H9 (cell line): ENCODE data around the gene GABRB1. TPM values are rescaled to one million over a fixed set of nuclear protein-coding genes. Genes with fewer than 3 reads are reported as not detected.

ENCODE experiments used
- DNase-seq: peaks from one replicate; pipeline ENCODE4 v3.0.0-alpha.2; 2017
- H2AFZ ChIP-seq: one replicate; pipeline ENCODE4 v1.6.1; 2013; ENCODE audit warnings: mild to moderate bottlenecking, low read length, control low read depth, moderate library complexity
- H2AK5ac ChIP-seq: 2 replicates; pipeline ENCODE4 v1.6.1; 2013; ENCODE audit warnings: low read length, control low read depth, mixed read lengths; ENCODE audit not compliant: insufficient read length
- H2BK120ac ChIP-seq: one replicate; pipeline ENCODE4 v1.6.1; 2013; ENCODE audit warnings: low read depth, mild to moderate bottlenecking, low read length, control low read depth, inconsistent platforms; ENCODE audit not compliant: poor library complexity, severe bottlenecking
- H2BK12ac ChIP-seq: 2 replicates; pipeline ENCODE4 v1.6.1; 2013; ENCODE audit warnings: low read length, control low read depth, mixed read lengths, low read depth; ENCODE audit not compliant: insufficient read length
- H2BK15ac ChIP-seq: 2 replicates; pipeline ENCODE4 v1.6.1; 2013; ENCODE audit warnings: low read depth, low read length, control low read depth
- H2BK20ac ChIP-seq: one replicate; pipeline ENCODE4 v1.6.1; 2013; ENCODE audit warnings: low read depth, mild to moderate bottlenecking, low read length, control low read depth, inconsistent platforms; ENCODE audit not compliant: poor library complexity, severe bottlenecking
- H2BK5ac ChIP-seq: 2 replicates; pipeline ENCODE4 v1.6.1; 2013; ENCODE audit warnings: low read length, control low read depth, mixed read lengths; ENCODE audit not compliant: insufficient read length
- H3K14ac ChIP-seq: 2 replicates; pipeline ENCODE4 v1.6.1; 2013; ENCODE audit warnings: low read length, control low read depth; ENCODE audit not compliant: insufficient read depth
- H3K18ac ChIP-seq: 2 replicates; pipeline ENCODE4 v1.6.1; 2013; ENCODE audit warnings: low read depth, mild to moderate bottlenecking, mixed read lengths, low read length, control low read depth; ENCODE audit not compliant: insufficient read length
- H3K23ac ChIP-seq: 2 replicates; pipeline ENCODE4 v1.6.1; 2013; ENCODE audit warnings: low read length, control low read depth, mixed read lengths, low read depth; ENCODE audit not compliant: insufficient read length
- H3K23me2 ChIP-seq: 2 replicates; pipeline ENCODE4 v1.6.1; 2013; ENCODE audit warnings: low read depth, mild to moderate bottlenecking, mixed read lengths, low read length, control low read depth; ENCODE audit not compliant: insufficient read length, poor library complexity, severe bottlenecking
- H3K27ac ChIP-seq: 2 replicates; pipeline ENCODE4 v1.5.1; 2013; ENCODE audit warnings: low read length, control low read depth, mixed read lengths, low read depth; ENCODE audit not compliant: insufficient read length
- H3K27me3 ChIP-seq: 2 replicates; pipeline ENCODE4 v1.6.1; 2013; ENCODE audit warnings: low read length, control low read depth, inconsistent platforms; ENCODE audit not compliant: insufficient read depth
- H3K4ac ChIP-seq: 2 replicates; pipeline ENCODE4 v1.6.1; 2013; ENCODE audit warnings: low read depth, mild to moderate bottlenecking, control low read depth, inconsistent platforms, low read length, moderate library complexity
- H3K4me1 ChIP-seq: 2 replicates; pipeline ENCODE4 v1.6.1; 2013; ENCODE audit warnings: low read length, control low read depth, inconsistent platforms; ENCODE audit not compliant: insufficient read depth
- H3K4me2 ChIP-seq: 2 replicates; pipeline ENCODE4 v1.6.1; 2013; ENCODE audit warnings: low read length, control low read depth, mixed read lengths; ENCODE audit not compliant: insufficient read length, insufficient read depth
- H3K56ac ChIP-seq: 2 replicates; pipeline ENCODE4 v1.6.1; 2013; ENCODE audit warnings: low read depth, mild to moderate bottlenecking, mixed read lengths, low read length, control low read depth; ENCODE audit not compliant: insufficient read length
- H3K79me1 ChIP-seq: 2 replicates; pipeline ENCODE4 v1.6.1; 2013; ENCODE audit warnings: low read depth, mild to moderate bottlenecking, moderate library complexity, low read length, control low read depth, inconsistent platforms; ENCODE audit not compliant: insufficient read depth, poor library complexity, severe bottlenecking
- H3K79me2 ChIP-seq: 2 replicates; pipeline ENCODE4 v1.6.1; 2013; ENCODE audit warnings: low read length, control low read depth, inconsistent platforms; ENCODE audit not compliant: insufficient read depth
- H3K9ac ChIP-seq: 2 replicates; pipeline ENCODE4 v1.6.1; 2013; ENCODE audit warnings: low read length, control low read depth, mixed read lengths; ENCODE audit not compliant: insufficient read length; ENCODE audit errors: extremely low read depth
- H3K9me3 ChIP-seq: one replicate; pipeline ENCODE4 v1.6.1; 2013; ENCODE audit warnings: low read depth, low read length, inconsistent platforms; ENCODE audit not compliant: control insufficient read depth
- H3T11ph ChIP-seq: one replicate; pipeline ENCODE4 v1.6.1; 2013; ENCODE audit warnings: mild to moderate bottlenecking, low read length, control low read depth, inconsistent platforms
- H4K20me1 ChIP-seq: one replicate; pipeline ENCODE4 v1.6.1; 2013; ENCODE audit not compliant: control insufficient read depth, insufficient read length, insufficient read depth
- H4K5ac ChIP-seq: 2 replicates; pipeline ENCODE4 v1.6.1; 2013; ENCODE audit warnings: low read depth, mild to moderate bottlenecking, mixed read lengths, low read length, control low read depth; ENCODE audit not compliant: insufficient read length
- H4K8ac ChIP-seq: replicated peaks from 2 replicates; pipeline ENCODE4 v1.6.1; 2013; ENCODE audit warnings: low read length, control low read depth, mixed read lengths, low read depth; ENCODE audit not compliant: insufficient read length
- H4K91ac ChIP-seq: 2 replicates; pipeline ENCODE4 v1.6.1; 2013; ENCODE audit warnings: low read depth, mild to moderate bottlenecking, moderate library complexity, mixed read lengths, low read length, control low read depth; ENCODE audit not compliant: insufficient read length
- H3K27ac Mint-ChIP-seq, 3 experiments: 2 replicates in 2 of 3; 3 replicates in 1 of 3; pipeline ENCODE4 v1.8.0; 2020 to 2021; ENCODE audit warnings: mixed read lengths in 3 of 3, mild to moderate bottlenecking in 1 of 3, moderate library complexity in 1 of 3
- H3K27me3 Mint-ChIP-seq: 2 replicates; pipeline ENCODE4 v1.8.0; 2021; ENCODE audit warnings: low read depth, mild to moderate bottlenecking, moderate library complexity, mixed read lengths
- H3K36me3 Mint-ChIP-seq, 3 experiments: 2 replicates in 2 of 3; 3 replicates in 1 of 3; pipeline ENCODE4 v1.8.0; 2020 to 2021; ENCODE audit warnings: low read depth in 3 of 3, mixed read lengths in 3 of 3; ENCODE audit not compliant: insufficient read depth in 1 of 3
- H3K4me1 Mint-ChIP-seq, 2 experiments: 2 replicates each; pipeline ENCODE4 v1.8.0; 2020; ENCODE audit warnings: mixed read lengths in 2 of 2
- H3K4me3 Mint-ChIP-seq, 2 experiments: 2 replicates in 1 of 2; 3 replicates in 1 of 2; pipeline ENCODE4 v1.8.0; 2020 to 2021; ENCODE audit warnings: mild to moderate bottlenecking in 2 of 2, mixed read lengths in 2 of 2, moderate library complexity in 1 of 2
- H3K9me3 Mint-ChIP-seq, 2 experiments: 2 replicates in 1 of 2; 3 replicates in 1 of 2; pipeline ENCODE4 v1.8.0; 2020; ENCODE audit warnings: mild to moderate bottlenecking in 2 of 2, mixed read lengths in 2 of 2, moderate library complexity in 1 of 2
- WGBS: extraction: QIAGEN DNeasy Blood & Tissue Kit; methylation state at CpG from one replicate; pipeline ENCODE4 v1.1.7; 2013; ENCODE audit warnings: missing lambda C conversion rate, low lambda C conversion rate, mixed read lengths; ENCODE audit not compliant: insufficient read length; ENCODE audit errors: extremely low coverage; 5-methylcytosine and 5-hydroxymethylcytosine counted together
- total RNA-seq: library from RNA; stranded (reverse); gene quantifications from 2 replicates; pipeline ENCODE4 v1.2.1, GENCODE V29; 2021
- TF ChIP-seq, protein P1 (sequence below): fragments of 200-600 bp; sonication (generic); conservative IDR thresholded peaks from 3 replicates; pipeline ENCODE4 v1.8.0; 2021; ENCODE audit warnings: antibody characterized with exemption, mild to moderate bottlenecking

GABRB1 gene
- total RNA-seq, 1 experiment from 2014 or later = 0.39 TPM

DNA sequence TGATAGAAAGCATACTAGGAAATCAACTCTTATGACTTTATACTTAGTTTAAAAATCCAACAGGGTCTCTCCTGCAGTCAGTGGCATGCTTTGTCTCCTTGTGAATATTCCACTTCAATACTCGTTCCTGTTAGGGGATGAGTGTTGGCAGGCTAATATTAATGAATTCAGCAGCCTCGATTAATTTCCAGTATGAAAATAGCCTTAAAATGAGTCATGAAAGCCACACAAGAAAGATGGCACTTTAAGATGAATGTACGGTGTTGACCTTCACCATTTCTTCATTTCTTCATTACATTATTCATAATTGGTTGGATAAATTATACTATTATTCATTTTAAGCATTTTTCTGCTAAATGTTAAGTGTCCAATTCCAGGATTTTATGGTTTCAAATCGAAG, 29.2 kb downstream of the GABRB1 start:
- Histone ChIP-seq H2AFZ (no peak overlapping the region), H2BK5ac (no peak overlapping the region), H3K18ac (no peak overlapping the region), H3K27me3 (no peaks in the 10 kb centered on the region), H4K91ac (no peak overlapping the region), H2BK120ac (no peak overlapping the region), H3K23ac (no peak overlapping the region), H2BK12ac (no peak overlapping the region), H3K4ac (no peak overlapping the region), H3T11ph (no peak overlapping the region), H3K9me3 (no peaks in the 10 kb centered on the region), H4K20me1 (no peaks in the 10 kb centered on the region), H3K79me1 (no peaks in the 10 kb centered on the region), H4K8ac (no peak overlapping the region), H3K27ac (no peak overlapping the region), H3K4me2 (no peak overlapping the region), H3K14ac (no peak overlapping the region), H3K79me2 (no peaks in the 10 kb centered on the region), H4K5ac (no peak overlapping the region), H3K56ac (no peak overlapping the region), H3K4me1 (no peaks in the 10 kb centered on the region), H3K9ac (no peak overlapping the region), H3K23me2 (no peaks in the 10 kb centered on the region), H2AK5ac (no peak overlapping the region), H2BK15ac (no peak overlapping the region), H2BK20ac (no peak overlapping the region)
- H3K4me1 Mint-ChIP-seq = no peaks in the 10 kb centered on the region
- no peaks in the 10 kb centered on the region for H3K36me3 Mint-ChIP-seq
- H3K27ac Mint-ChIP-seq = no peak overlapping the region
- H3K27me3 Mint-ChIP-seq = no peaks in the 10 kb centered on the region
- no peaks in the 10 kb centered on the region for H3K9me3 Mint-ChIP-seq
- TF ChIP-seq, protein P1, sequence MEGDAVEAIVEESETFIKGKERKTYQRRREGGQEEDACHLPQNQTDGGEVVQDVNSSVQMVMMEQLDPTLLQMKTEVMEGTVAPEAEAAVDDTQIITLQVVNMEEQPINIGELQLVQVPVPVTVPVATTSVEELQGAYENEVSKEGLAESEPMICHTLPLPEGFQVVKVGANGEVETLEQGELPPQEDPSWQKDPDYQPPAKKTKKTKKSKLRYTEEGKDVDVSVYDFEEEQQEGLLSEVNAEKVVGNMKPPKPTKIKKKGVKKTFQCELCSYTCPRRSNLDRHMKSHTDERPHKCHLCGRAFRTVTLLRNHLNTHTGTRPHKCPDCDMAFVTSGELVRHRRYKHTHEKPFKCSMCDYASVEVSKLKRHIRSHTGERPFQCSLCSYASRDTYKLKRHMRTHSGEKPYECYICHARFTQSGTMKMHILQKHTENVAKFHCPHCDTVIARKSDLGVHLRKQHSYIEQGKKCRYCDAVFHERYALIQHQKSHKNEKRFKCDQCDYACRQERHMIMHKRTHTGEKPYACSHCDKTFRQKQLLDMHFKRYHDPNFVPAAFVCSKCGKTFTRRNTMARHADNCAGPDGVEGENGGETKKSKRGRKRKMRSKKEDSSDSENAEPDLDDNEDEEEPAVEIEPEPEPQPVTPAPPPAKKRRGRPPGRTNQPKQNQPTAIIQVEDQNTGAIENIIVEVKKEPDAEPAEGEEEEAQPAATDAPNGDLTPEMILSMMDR = no peak
- no peak overlapping the region for H3K4me3 Mint-ChIP-seq
- WGBS = no CpG with 5 or more reads among the region's 4 CpGs
- no peak for DNase-seq
